Measurements from ENCODE around the gene PDIA2.

DNA sequence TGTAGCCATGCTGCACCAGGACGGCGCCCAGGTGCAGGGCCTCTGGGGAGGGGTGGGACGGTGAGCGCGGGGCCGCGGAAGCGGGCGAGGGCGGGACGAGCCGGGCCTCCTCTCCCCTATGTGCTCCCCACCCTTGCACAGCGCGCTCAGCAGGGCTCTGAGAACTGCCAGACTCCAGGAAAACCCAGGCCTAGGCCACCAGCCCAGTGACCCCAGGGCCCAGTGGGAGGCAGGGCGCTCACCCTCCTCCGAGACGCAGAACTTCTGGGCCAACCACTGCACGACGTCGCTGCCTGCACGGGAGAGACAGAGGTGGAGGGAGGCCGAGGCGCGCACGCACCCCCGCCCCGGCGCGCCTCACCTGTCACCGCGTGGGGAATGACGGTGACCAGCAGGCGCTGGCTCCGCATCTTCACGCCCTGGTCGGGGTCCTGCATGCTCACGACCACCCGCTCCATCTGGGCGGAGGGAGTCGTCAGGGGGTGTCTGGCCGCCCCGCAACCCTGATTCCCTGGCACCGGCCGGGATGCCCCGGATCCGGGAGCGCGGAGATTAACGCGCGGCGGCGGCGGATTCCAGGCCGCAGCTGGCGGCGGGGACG lies 7.8 kb upstream of the PDIA2 start:
- TF ChIP-seq CTCF (IDR thresholded peaks at IDR 0.05): no peak
- TF ChIP-seq POLR2A (IDR thresholded peaks at IDR 0.05): no peak

All from testis (tissue), 2 donors.